NCI-H1417 (cell line): ENCODE measurements around the gene ABCA1.
"Not testable (repeated sequence)": the region's sequence is repeated elsewhere in the genome, so short reads cannot be mapped to it uniquely, and the experiment has no call there.

ENCODE experiments used
- DNase-seq, 3 experiments: peaks; one replicate each; lab custom pipeline; 2025; lab: John Stamatoyannopoulos, UW

The ABCA1 gene

GRCh38 chr9:104905153-104905901, 22.6 kb downstream of the ABCA1 start:
- DNase-seq = no peak

- peak in 2 of 3 experiments; percentile 62 to 74 for DNase-seq
Measured at GRCh38 chr9:104903609-104904008, 24.3 kb downstream of the ABCA1 start.

GRCh38 chr9:104900871-104901270, 27.1 kb downstream of the ABCA1 start:
- no peak for DNase-seq

DNA sequence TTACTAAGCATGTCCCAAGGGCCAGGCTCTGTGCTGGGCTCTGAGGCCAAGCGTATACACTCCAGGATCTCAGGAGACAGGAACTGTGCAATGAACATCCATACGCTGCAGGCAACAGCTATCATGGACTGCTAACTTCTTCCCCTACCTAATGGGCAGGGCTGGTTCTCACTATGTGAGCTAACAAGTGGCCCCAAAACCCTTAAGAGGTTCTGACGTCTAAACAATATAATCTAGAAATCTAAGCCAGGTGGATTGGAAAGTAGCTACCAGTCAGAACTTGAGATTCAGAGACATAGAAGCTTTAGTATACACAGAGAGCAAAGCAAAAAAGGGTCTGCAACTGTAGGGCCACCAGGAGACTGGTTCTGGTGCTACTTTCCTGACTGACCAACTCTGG, 27.6 kb downstream of the ABCA1 start:
- DNase-seq = no peak

GRCh38 chr9:104899759-104900247, 28.2 kb downstream of the ABCA1 start:
- DNase-seq = no peak

- not testable (repeated sequence) for DNase-seq
Measured at GRCh38 chr9:104898376-104898775, 29.6 kb downstream of the ABCA1 start.

DNA sequence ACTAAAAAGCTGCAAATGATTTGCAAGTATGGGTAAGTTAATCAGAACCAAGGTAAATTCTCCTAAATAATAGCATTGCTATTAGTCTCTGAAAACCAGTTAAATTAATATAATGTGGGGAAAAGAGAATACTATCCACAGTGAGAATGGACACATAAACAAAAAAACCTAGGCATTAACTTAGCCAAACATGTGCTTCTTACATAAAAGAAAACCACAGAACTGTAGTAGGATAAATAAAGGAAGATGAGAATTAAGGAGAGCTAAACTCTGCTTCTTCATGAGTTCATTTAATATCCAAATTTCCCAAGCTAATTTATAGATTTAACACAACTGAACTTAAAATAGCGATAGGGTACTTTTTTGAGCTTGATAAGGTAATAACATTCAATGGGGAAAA, 31.8 kb downstream of the ABCA1 start:
- no peak for DNase-seq

DNA sequence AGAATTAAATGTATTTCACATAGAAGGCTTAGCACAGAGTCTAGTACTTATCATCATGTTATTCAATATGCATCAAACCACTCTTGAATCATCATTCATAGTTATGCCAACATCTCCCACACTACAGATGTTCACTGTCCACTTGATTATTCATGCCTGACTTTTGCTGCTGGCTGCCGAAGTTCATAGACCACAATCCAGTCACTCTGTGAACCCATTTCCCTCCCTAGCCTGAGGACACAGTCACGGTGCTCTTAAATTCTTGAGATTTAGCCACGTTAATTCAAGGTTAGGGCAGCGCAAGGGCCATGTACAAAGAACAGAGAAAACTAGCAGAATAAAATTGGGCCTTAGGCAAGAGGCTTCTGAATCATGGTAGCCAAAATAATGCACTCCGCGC, 32.4 kb downstream of the ABCA1 start:
- DNase-seq = no peak

DNA sequence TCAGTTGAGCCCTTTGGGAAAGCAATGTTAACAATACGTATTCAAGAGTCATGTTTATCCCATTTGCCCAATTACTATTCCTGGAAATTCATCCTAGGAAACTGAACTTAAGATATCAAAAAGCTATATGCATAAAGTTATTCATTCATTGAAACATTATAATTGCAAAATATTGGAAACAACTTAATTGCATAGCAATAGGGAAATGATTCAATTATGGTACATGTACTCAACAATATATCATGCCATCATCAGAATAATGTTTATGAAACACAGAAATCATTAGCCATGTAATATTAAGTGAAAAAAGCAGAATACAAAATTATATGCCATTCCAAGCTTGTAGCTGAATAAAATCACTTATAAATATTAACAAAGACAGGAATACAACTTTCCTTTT, 35.3 kb downstream of the ABCA1 start:
- DNase-seq = no peak

GRCh38 chr9:104890433-104890770, 37.6 kb downstream of the ABCA1 start:
- no peak for DNase-seq

DNA sequence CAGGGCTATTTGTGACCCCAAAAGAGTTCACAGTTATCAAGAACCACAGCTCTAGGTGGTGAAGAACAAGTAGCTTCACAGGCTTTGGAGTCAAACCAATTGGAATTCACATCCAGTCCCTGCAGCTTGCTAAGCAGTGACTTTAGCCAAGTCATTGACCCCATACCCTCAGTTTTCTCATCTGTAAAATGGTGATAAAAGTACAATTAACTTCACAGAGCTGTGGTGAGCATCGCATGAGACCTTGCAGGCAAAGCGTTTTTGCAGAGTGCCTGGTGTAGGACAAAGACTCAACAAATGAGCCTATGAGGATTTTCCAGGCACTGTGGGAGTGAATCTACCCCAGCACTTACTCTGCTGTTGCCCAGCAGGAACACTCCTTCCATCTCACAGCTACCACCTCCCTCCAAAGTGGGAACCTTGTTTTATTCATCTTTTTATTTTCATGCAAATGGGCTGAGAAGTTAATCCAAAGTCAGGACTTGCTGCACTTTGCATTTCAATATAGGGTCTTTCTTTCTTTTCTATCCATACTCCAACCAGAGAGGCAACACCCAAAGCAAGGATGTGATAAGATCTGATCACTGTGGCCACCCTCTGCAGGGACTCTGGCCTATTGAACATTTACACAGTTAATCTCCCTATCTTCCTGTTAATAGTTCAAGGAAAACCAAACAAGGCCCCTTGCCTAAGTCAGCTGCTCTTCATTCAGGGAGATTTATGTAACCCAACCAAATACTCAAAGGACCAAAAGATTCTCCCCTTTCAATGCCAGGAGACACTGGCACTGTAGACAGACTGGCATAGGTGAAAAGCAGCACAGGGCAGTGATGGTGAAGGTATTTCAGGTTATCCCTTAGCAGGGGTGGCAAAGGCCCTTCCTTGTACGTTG, 41.9 kb downstream of the ABCA1 start:
- DNase-seq = no peak

DNA sequence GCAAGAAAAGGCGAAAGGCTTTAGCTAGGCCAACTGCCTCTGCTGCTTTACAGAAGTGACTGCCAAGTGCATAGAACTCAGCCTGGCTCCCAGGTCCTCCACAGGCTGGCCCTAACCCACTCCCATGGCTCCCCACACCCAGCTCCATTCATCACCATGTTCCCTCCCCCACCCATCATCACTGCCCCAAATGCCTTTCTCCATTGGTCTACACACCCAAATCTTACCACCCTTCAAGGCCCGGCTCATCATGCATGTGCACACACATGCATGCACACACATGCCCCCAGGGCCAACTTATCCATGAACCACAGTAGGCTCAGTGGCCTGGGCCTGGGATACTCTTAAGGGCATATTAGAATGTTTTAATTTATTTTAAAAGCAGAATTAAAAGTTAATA, 44.8 kb downstream of the ABCA1 start:
- no peak for DNase-seq

DNA sequence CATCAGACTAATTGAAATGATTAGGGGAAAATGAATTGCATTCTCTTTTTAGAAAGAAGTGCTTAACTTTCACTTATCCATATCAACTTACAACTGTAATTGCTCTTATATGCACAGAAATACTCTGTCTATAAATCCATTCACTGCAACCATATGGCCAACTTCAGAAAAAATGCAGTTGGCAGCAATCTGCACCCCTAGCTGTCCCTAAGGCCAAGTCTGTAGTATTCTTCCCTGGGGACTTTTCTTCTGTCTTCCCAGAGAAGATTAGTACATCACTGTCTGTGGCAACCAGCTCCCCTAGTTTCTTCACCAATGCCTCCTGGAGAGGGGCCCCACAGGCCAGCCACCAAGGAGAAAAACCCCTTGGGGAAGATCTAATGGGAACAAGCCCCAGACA, 45.4 kb downstream of the ABCA1 start:
- DNase-seq = peak in 1 of 3 experiments; percentile 6

DNA sequence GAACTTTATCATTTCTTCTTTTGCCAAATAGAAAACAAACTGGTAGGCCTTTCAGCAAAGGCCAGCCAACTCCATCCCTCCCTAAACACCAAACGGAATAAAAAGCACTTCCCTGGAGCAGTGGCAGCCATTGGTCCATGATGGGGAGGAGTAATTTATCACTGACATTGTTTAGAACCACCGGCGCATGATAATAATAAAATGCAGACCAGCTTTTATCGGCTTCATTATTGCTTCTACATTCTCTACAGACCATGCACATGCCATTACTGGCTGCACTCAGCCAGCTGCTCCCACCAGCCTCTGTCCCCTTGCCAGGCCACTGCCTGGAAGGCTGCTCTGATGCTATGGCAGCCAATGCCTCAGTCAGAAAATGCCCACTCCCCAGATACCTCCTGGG, 45.9 kb downstream of the ABCA1 start:
- no peak for DNase-seq

GRCh38 chr9:104879555-104880309, 48.2 kb downstream of the ABCA1 start:
- DNase-seq = no peak

GRCh38 chr9:104876587-104876986, 51.4 kb downstream of the ABCA1 start:
- DNase-seq = no peak

DNA sequence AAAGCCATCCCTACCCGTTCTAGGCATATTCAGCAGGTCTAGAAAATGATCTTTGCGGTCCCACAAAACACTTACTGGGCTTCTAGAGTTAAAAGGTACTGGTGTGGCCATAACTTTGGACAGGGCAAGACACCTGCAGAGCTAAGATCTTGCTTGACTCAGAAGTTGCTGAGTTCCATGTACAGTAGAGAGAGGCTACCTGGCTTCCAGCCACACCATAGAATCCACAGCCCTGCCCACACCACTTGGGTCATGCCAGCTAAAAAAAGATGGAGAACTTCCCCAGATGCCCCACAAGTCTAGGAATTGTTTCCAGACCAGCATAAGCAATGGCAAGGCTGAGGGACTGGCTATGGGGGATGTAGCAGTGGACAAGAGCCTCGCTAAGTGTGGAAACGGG, 52.1 kb downstream of the ABCA1 start:
- DNase-seq = no peak

GRCh38 chr9:104875320-104875719, 52.6 kb downstream of the ABCA1 start:
- DNase-seq = no peak

DNA sequence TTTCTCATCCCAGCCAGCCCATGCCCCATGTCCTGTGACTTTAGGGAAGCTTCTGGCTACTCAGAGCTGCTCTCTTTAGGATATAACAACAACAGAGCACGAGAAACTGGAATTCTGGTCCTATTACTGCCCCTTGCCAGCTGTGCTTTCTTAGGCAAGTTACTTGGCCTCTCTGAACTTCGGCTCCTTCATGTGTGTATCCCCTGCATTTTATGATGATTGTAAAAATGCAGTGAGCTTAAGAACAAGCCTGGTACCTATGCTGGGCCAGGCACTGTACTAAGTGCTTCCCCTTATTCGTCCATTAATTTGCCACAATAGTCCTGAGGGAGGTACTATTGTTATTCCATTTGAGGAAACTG, 54.5 kb downstream of the ABCA1 start:
- DNase-seq = no peak

DNA sequence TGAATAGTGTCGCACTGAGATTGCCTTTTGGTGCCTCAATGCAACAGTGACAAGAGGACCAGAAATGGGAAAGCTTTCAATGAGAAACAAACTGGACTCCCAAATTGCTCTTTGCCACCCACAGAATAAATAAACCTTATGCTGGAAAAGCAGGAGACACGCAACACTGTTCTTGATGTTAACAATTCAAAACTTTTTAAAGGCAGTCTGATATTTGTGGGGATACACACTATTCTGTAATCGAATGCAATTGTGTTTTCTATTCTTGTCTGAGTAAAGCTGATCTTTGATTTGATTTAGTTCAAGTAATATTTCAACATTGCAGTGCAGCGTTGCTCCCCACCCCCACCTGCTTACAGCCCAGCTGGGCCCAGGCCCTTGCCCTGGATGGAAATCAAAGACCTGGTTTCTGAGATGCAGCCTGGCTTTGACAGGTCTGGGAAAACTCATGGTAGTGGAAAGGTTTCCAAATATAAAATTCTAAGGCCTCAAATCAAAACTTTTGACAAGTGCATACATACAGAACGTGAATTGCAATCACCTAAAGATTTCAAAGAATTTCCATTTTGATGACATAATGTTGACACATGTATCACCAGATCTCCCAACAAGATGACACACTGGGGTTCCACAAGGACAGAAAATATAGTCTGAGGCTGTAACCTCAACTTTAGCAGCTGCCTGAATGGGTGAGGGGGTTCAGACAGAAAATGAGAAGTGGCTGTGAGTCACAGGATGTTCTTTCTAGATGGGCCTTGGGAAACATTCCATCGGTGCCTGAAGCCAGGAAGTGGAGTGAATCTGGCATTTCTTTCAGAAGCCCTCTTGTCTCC, 55.1 kb downstream of the ABCA1 start:
- no peak for DNase-seq

DNA sequence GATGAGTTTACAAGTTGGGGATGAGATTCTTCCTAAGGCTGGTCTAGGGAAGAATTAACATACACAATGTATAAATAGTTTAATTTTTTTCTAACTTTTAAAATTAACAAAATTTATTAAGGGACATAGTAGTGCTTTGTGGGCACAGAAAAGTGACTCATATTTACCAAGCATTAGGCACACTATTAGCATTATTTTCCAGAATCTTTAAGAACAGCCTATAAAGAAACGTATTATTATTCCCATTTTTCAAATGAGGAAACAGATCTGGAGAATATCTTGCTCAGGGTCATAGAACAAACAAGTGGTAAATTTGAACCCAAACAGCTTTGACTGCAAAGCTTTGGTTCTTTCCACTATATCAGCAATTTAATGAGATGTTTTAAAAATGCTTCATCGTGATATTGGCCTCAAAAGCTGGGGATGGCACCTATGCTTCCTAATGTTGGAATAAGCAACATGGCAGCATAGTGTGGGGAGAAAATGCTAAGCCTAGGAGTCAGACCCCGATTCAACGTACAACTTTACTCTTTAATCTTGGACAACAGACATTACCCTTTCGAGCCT, 55.9 kb downstream of the ABCA1 start:
- no peak for DNase-seq
